Measurements from ENCODE around the gene DPRX. TPM values are rescaled to one million over a fixed set of nuclear protein-coding genes. Genes with fewer than 3 reads are reported as not detected.

DPRX gene
- total RNA-seq, 4 donors from 2014 or later, result not detected

- Histone ChIP-seq H3K9me3 (no peaks in the 10 kb centered on the region), H3K36me3 (no peaks in the 10 kb centered on the region), H3K27me3 (no peaks in the 10 kb centered on the region), H3K4me1 (no peaks in the 10 kb centered on the region), H3K4me3 (no peak overlapping the region), H3K27ac (no peak overlapping the region)
- TF ChIP-seq POLR2AphosphoS5 (IDR thresholded peaks at IDR 0.05) (no peak), POLR2A (IDR thresholded peaks at IDR 0.05) (no peak), EP300 (IDR thresholded peaks at IDR 0.05) (no peak)
- DNase-seq (ENCODE audit: low spot score in 2 of 2), result no peak
- 94% methylated on average over 13 of the region's 13 CpGs for WGBS
These were observed 15.6 kb downstream of the DPRX start for GRCh38 chr19:53647350-53647749.

GRCh38 chr19:53647792-53648191 lies 16.0 kb downstream of the DPRX start:
- Histone ChIP-seq H3K4me3 (no peak overlapping the region), H3K27ac (no peak overlapping the region), H3K27me3 (no peaks in the 10 kb centered on the region), H3K9me3 (no peaks in the 10 kb centered on the region), H3K4me1 (no peaks in the 10 kb centered on the region), H3K36me3 (no peaks in the 10 kb centered on the region)
- TF ChIP-seq CTCF (IDR thresholded peaks at IDR 0.05) (no peak), POLR2AphosphoS5 (IDR thresholded peaks at IDR 0.05) (no peak), POLR2A (IDR thresholded peaks at IDR 0.05) (no peak), EP300 (IDR thresholded peaks at IDR 0.05) (no peak)
- DNase-seq (ENCODE audit: low spot score in 2 of 2), result no peak
- WGBS, result 95% methylated on average over 33 of the region's 33 CpGs

GRCh38 chr19:53649746-53650593 lies 18.2 kb downstream of the DPRX start:
- Histone ChIP-seq H3K27ac (no peak overlapping the region), H3K36me3 (no peaks in the 10 kb centered on the region), H3K4me3 (no peak overlapping the region), H3K4me1 (no peaks in the 10 kb centered on the region), H3K27me3 (no peaks in the 10 kb centered on the region), H3K9me3 (no peaks in the 10 kb centered on the region)
- TF ChIP-seq POLR2AphosphoS5 (IDR thresholded peaks at IDR 0.05), result no peak
- TF ChIP-seq POLR2A (IDR thresholded peaks at IDR 0.05), result no peak
- no peak for TF ChIP-seq EP300 (IDR thresholded peaks at IDR 0.05)
- no peak for TF ChIP-seq CTCF (IDR thresholded peaks at IDR 0.05)
- WGBS, result 95% methylated on average over 34 of the region's 34 CpGs
- DNase-seq (ENCODE audit: low spot score in 2 of 2), result no peak

- DNase-seq (ENCODE audit: low spot score in 2 of 2), result no peak
These were observed 20.7 kb downstream of the DPRX start for GRCh38 chr19:53652476-53652875.

GRCh38 chr19:53655042-53655665 lies 23.4 kb downstream of the DPRX start:
- DNase-seq (ENCODE audit: low spot score in 2 of 2), result no peak
- TF ChIP-seq POLR2AphosphoS5 (IDR thresholded peaks at IDR 0.05), result no peak
- no peak for TF ChIP-seq CTCF (IDR thresholded peaks at IDR 0.05)

More at GRCh38 chr19:53652476-53652875, 20.7 kb downstream of the DPRX start:
- Histone ChIP-seq H3K9me3 (no peaks in the 10 kb centered on the region), H3K4me3 (no peak overlapping the region), H3K27me3 (no peaks in the 10 kb centered on the region), H3K36me3 (no peaks in the 10 kb centered on the region), H3K27ac (no peak overlapping the region), H3K4me1 (no peaks in the 10 kb centered on the region)
- 96% methylated on average over 6 of the region's 6 CpGs for WGBS
- no peak for TF ChIP-seq EP300 (IDR thresholded peaks at IDR 0.05)
- TF ChIP-seq CTCF (IDR thresholded peaks at IDR 0.05), result no peak
- no peak for TF ChIP-seq POLR2A (IDR thresholded peaks at IDR 0.05)
- no peak for TF ChIP-seq POLR2AphosphoS5 (IDR thresholded peaks at IDR 0.05)

More at GRCh38 chr19:53655042-53655665, 23.4 kb downstream of the DPRX start:
- Histone ChIP-seq H3K4me3 (no peak overlapping the region), H3K9me3 (no peaks in the 10 kb centered on the region), H3K27ac (no peak overlapping the region), H3K4me1 (peaks cover 4% of the 10 kb centered on the region), H3K27me3 (no peaks in the 10 kb centered on the region), H3K36me3 (no peaks in the 10 kb centered on the region)
- WGBS, result 75% methylated on average over 8 of the region's 8 CpGs
